Activated T-cell treated with anti-CD3 and anti-CD28 coated beads, Interleukin-2, amount 50 U/mL, for 4 hours (primary cell): ENCODE measurements around the gene ARL14EP. TPM values are rescaled to one million over a fixed set of nuclear protein-coding genes. Genes with fewer than 3 reads are reported as not detected.

Source experiments
- ATAC-seq, 2 donors: fragments of 200-7000 bp; cut with Tn5 transposase; one replicate each; pipeline ENCODE4 v1.10.0; 2021
- DNase-seq: peaks from one replicate; pipeline ENCODE4 v3.0.0-alpha.2; 2020
- H3K27me3 Mint-ChIP-seq: one replicate; pipeline ENCODE4 v1.8.0; 2021; ENCODE audit warnings: low read depth, mixed read lengths
- H3K36me3 Mint-ChIP-seq: one replicate; pipeline ENCODE4 v1.8.0; 2022; ENCODE audit warnings: mixed read lengths; ENCODE audit not compliant: insufficient read depth
- H3K4me1 Mint-ChIP-seq: one replicate; pipeline ENCODE4 v1.8.0; 2021; ENCODE audit warnings: low read depth, mixed read lengths
- H3K4me3 Mint-ChIP-seq: one replicate; pipeline ENCODE4 v1.8.0; 2021; ENCODE audit warnings: mild to moderate bottlenecking, moderate library complexity, mixed read lengths
- H3K9me3 Mint-ChIP-seq: one replicate; pipeline ENCODE4 v1.8.0; 2021; ENCODE audit warnings: mixed read lengths
- total RNA-seq, 3 donors: library from RNA; stranded (reverse); gene quantifications; one replicate each; pipeline ENCODE4 v1.2.1, GENCODE V29; 2021

The ARL14EP gene
- total RNA-seq, 3 donors from 2014 or later = 25.4 to 32.5 (median 30.8) TPM

GRCh38 chr11:30377347-30377746, 54.4 kb downstream of the ARL14EP start:
- H3K27me3 Mint-ChIP-seq = peaks cover 2% of the 10 kb centered on the region

GRCh38 chr11:30380846-30381245, 57.9 kb downstream of the ARL14EP start:
- Mint-ChIP-seq H3K4me1 (no peaks in the 10 kb centered on the region), H3K9me3 (no peaks in the 10 kb centered on the region), H3K36me3 (no peaks in the 10 kb centered on the region), H3K4me3 (no peak overlapping the region), H3K27me3 (peaks cover 2% of the 10 kb centered on the region)
- ATAC-seq = no peak
- DNase-seq = no peak

More at GRCh38 chr11:30377347-30377746, 54.4 kb downstream of the ARL14EP start:
- no peak for ATAC-seq
- H3K9me3 Mint-ChIP-seq = no peaks in the 10 kb centered on the region
- no peaks in the 10 kb centered on the region for H3K36me3 Mint-ChIP-seq
- H3K4me3 Mint-ChIP-seq = no peak overlapping the region
- no peaks in the 10 kb centered on the region for H3K4me1 Mint-ChIP-seq
- no peak for DNase-seq

- Mint-ChIP-seq H3K4me3 (no peak overlapping the region), H3K4me1 (no peaks in the 10 kb centered on the region), H3K36me3 (no peaks in the 10 kb centered on the region), H3K27me3 (peaks cover 2% of the 10 kb centered on the region), H3K9me3 (no peaks in the 10 kb centered on the region)
- ATAC-seq (no peak), DNase-seq (no peak)
Measured at GRCh38 chr11:30381879-30382278, 59.0 kb downstream of the ARL14EP start.

Other genes starting within 250 kb of the ARL14EP start
- gene FSHB, start 92.1 kb upstream of the ARL14EP start, total RNA-seq = not detected